NCI-H187 (cell line): ENCODE measurements around the gene SERINC1.

Source experiments
- DNase-seq, 2 experiments: peaks; one replicate each; lab custom pipeline; 2025; lab: John Stamatoyannopoulos, UW

Gene SERINC1

GRCh38 chr6:122432816-122433215 is 38.8 kb downstream of the SERINC1 start:
- DNase-seq = no peak

- no peak for DNase-seq
Measured at GRCh38 chr6:122431780-122432179, 39.8 kb downstream of the SERINC1 start.

DNA sequence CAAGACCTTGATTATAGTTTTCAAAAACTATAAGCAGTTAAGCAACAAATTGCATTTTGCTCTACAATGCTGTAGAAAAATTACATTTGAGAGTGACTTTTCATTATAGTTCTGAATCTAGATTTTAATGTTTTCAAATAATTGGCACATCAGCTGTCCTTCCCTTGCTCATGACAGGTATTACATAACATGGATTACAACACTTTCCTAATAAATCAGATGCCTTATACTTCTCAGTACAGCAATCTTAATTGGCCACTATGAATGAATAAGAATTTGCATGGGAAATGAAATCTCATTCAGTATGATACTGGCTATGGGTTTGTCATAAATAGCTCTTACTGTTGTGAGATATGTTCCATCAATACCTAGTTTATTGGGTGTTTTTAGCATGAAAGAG is 42.3 kb downstream of the SERINC1 start:
- no peak for DNase-seq

- DNase-seq = no peak
Measured at GRCh38 chr6:122428781-122429180, 42.8 kb downstream of the SERINC1 start.

DNA sequence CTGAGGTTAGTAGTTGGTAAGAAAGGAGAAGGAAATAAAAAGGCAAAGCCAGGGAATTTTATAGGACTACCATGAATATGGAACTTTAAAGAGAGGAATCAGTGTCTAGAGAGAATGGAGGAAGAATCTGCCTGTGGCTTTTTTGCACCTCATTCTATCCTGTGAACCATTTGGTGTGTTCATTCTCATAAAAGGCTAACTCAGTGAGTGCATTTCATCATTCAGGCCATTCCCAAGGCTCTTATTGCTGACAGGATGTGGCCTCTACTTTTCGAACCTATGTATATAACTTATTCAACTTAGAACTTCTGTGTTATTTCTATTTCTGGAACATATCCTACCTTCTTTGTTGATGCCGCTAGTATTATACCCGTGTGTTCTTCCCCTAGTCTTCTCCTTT is 45.0 kb downstream of the SERINC1 start:
- DNase-seq = no peak

DNA sequence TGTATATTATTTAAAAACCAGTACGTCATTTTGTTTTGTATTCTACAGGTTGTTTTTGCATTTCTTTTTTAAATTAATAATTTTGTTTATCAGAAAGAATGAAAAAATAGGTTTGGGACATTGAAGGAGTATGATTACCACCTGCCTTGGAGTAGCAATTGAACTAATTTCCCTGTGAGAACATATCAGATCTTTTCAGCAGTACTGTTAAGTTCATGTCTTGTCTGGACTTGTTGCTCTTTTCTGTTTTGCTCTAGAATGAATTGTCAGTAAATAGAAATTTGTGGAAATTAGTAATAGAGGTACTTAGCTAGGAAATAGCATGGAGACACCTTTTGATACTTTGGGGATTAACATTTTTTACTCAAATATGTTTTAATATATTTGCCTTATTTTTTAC is 47.9 kb downstream of the SERINC1 start:
- DNase-seq = no peak

DNA sequence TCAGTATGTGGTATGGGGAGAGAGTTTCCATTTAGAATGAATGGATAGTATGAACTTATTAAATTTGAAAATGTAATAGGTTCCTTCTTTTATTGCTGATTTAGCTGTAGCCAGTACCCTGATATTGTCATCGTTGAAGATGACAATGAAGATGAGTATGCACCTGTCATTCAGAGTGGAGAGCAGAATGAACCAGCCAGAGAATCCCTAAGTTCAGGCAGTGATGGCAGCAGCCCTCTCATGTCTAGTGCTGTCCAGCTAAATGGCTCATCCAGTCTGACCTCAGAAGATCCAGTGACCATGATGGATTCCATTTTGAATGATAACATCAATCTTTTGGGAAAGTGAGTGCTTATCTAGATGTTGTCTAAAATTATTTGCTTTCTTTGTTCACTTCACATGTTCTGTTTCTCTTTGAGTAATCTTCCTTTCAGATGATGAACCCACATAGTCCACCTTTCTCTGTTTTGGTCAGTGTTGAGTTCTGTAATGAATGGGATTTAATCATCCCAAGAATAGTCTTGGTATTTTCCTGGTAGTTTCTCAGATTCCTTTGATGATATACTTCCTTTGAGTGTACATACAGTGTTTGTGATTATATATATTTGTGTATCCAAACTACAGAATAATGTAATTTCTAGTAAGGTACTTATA is 48.9 kb downstream of the SERINC1 start:
- DNase-seq = no peak

- no peak for DNase-seq
Measured at GRCh38 chr6:122422003-122422402, 49.6 kb downstream of the SERINC1 start.

DNA sequence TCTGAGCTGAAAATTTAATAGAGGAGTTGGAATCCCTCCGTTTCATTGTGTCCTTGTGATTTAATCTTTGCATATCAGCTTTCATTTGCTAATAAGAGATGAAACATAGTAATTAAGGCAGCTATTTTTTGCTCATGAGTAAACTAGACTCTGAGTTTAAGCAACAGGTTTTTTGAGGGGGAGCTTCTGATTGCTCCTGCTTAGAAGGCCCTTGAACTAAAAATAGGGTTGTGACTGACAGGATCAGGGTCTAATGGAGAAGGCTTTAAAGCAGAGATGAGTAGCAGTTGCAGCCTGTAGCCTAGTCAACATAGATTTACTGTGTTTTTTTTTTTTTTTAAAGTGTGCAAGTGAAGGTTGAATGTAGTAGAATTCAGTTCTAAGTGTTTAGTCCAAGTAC is 54.8 kb downstream of the SERINC1 start:
- no peak for DNase-seq

DNA sequence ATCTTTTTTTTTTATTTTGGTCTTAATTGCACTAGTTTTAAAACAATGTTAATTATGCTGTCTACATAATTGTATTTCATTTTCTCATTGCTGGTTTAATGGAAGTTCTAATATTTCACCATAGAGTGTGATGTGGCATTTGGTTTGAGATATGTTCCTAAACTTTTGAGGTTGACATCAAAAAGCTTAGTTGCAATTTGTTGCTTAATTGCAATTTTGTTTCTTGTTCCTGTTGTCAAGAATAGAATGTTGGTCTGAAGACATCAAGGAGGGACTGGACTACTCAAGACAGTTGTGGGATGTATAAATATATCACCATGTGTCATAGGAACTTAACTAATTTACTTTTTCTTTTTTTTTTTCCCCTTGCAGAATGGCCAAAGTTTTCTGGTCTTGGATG is 59.6 kb downstream of the SERINC1 start:
- no peak for DNase-seq

DNA sequence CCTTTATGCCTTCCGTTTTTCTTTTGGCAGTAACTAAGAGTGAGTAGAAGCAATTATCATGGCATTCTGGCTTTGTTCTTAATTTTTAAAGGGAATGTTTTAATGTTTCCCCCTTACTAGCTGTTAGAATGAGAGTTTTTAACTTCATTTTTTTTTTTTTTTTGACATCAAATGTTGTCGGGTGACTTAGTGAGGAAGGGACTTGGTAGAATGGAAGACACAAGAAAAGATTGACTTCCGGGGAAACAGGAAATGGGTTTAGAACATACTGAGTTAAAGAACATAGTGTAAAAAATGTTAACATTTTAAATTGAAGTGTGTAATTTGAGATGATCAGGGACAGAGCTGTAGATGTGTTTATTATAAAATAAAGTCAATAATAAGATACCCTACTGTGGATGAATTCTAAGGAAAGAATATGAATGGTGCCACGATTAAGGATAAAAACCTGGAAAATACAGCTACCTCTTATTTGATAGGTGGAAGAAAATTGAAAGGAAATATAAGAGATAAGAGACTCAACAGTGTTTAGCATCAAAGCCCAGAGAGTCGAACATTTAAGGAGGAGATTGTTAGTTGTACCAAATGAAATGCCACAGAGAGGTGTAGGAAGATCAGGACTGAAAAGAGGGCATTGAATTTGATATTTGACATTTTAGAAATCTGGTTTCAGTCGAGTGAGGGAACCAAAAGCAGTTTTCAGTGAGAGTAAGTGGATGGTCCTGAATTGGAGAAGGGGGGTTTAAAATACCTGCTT is 62.7 kb downstream of the SERINC1 start:
- no peak for DNase-seq

- DNase-seq = no peak
Measured at GRCh38 chr6:122408240-122408639, 63.4 kb downstream of the SERINC1 start.

DNA sequence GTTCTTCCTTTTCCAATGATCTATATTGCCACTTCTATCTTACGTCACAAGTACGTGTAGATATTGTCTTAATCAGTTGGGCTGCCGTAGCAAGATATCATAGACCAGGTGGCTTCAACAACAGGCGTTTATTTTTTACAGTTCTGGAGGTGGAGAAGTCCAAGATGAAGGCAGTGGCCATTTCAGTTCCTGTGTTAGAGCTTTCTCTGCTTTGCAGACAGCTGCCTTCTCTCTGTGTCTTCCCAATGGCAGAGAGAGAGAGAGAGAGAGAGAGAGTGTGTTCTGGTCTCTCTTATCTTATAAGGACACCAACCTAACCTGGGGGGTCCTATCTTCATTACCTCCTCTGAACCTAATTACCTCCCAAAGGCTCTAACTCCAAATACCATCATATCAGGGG is 63.9 kb downstream of the SERINC1 start:
- no peak for DNase-seq

GRCh38 chr6:122406187-122406586 is 65.4 kb downstream of the SERINC1 start:
- no peak for DNase-seq

- DNase-seq = no peak
Measured at GRCh38 chr6:122405417-122405816, 66.2 kb downstream of the SERINC1 start.

DNA sequence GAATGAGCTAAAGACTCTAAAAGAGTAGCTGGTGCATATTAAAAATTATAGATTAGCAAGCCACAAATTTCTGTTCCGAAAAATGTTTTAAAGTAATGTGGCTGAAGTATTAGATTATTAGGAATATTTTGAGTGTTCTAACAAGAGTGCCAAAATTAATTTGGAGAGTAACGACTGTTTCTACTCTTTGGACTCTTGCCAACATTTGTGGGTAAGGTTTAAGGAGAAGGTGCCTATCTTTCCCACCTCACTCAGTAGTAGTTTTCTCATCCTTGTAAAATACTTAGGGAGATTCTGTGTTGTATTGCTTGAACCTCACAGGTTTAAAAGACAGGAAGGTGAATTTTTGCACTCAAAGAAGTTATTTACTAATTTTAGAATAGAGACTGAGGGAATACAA is 67.2 kb downstream of the SERINC1 start:
- no peak for DNase-seq

DNA sequence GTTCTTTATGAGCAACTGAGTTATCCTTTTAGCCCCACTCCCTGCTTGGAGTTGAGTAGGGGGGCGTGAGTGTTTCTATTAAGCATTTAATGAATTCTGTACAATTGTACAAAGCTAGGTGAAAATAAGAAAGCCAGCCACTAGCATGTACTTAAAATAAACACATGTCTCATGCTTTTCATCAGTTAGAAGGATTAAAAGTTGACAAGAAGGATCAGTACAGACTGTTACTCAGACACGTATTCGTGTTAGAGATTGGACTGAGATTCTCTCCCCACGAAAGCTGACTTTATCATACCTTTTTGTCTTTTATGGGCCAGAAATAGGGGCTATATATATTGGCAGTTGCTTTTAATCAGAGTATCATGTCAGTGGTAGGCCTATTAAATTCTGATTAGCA is 70.5 kb downstream of the SERINC1 start:
- no peak for DNase-seq

GRCh38 chr6:122400462-122401089 is 71.0 kb downstream of the SERINC1 start:
- no peak for DNase-seq

- DNase-seq = no peak
Measured at GRCh38 chr6:122400121-122400450, 71.5 kb downstream of the SERINC1 start.

DNA sequence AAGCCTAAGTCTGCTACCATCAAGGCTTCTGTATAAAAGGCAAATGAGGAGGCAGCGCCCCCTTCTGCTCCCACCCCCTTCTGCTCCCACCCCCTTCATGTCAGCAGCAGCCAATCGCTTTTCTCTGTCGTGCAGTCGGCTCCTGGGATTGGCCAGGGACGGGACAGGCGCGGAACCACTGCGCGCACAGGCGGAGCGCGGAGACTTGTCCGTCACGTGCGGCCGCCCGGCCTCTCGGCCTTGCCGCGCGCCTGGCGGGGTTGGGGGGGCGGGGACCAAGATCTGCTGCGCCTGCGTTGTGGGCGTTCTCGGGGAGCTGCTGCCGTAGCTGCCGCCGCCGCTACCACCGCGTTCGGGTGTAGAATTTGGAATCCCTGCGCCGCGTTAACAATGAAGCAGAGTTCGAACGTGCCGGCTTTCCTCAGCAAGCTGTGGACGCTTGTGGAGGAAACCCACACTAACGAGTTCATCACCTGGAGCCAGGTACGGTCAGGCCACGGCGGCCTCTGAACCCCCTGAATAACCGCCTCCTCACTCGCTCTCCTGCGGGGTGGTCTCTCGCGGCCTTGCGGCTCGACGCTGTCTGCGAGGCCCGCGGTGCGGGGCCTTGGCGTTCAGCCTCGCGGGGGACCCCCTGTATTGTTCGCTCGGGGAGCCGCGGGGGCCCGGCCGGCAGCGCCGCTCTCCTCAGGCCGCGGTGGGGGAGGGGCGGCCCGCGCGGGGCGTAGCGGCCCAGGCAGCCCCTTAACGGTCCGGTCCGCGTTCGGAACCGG is 72.1 kb downstream of the SERINC1 start, which contains the start of gene HSF2:
Gene HSF2, plus strand, starts transcription at position 305 of the 773 bp plus-strand sequence. Its CDS starts 86 bp downstream, at position 391.
- DNase-seq = peak; percentile 80 to 95

DNA sequence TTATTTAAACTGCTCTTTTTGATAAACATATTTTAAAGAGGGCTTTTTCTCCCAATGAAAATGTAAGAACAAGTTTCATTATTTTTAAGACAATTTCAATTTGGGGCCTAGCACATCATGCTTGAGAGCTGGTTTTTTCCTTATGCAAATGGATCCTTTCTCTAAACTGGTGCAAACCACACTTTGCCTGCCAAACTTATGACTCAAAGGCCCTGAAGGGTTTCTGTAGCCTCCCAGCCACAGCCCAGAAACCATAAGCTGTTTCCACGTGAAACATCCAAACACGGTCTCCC is 72.6 kb downstream of the SERINC1 start:
- no peak for DNase-seq

DNA sequence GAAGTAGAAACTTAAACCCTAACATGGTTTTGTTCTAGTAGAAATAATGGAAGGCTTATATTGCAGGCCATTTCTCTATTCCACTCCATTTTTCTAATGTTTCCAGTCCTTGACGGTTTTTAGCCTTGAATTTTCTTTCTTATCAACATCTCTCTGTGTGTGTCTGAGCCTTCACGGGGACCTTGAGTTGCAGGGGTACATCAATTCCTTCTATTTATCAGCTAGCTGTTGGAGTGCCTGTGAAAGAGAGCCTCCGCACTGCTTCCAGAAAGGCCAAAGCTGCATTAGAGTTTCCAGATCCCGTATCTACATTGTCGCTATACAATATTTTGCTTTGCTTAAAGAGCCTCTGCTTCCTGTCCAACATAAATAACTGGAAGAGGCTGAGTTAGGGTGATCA is 77.6 kb downstream of the SERINC1 start:
- DNase-seq = no peak
